Measurements from ENCODE around the gene ARHGEF37.

DNA sequence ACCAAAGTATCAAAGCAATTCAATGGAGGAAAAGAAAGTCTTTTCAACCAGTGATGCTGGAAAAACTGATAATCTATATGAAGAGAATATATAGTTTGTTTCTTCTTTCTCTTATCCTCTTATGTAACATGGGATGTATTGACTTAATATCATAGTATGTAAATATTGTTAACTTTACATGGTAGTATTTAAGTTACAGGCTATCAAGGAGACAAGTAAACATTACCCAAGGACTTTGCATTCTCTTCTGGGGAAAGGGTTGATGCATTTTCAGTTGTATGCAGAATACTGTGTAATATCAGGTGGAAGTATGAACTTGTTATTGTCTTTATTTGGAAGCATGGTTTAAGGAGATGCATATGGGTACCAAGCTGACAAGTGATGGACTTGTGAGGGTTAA lies 9.1 kb upstream of the ARHGEF37 start:
- TF ChIP-seq CTCF (conservative IDR thresholded peaks at IDR 0.05; ENCODE audit: low read depth, low read length) (no peak), EZH2 (IDR thresholded peaks at IDR 0.05; ENCODE audit: borderline replicate concordance, low read depth, low read length, poor library complexity, severe bottlenecking) (no peak)

All from A673 (cell line).